Breast epithelium (tissue), 3 donors: Measurements from ENCODE around the gene PNKP.

Experiments
- POLR2A ChIP-seq: fragments of 450-650 bp; IDR thresholded peaks from one replicate; pipeline ENCODE4 v1.6.1; 2016; ENCODE audit warnings: antibody characterized with exemption, mild to moderate bottlenecking, moderate library complexity
- POLR2AphosphoS5 ChIP-seq, 3 donors: sonication (generic); formaldehyde crosslinking; IDR thresholded peaks; one replicate each; pipeline ENCODE4 v1.6.1; 2017; ENCODE audit warnings: antibody characterized with exemption in 3 of 3
- TF ChIP-seq, protein P1 (sequence below), 3 donors: fragments of 450-650 bp; IDR thresholded peaks; one replicate each; pipeline ENCODE4 v1.5.1; 2016 to 2017; ENCODE audit warnings: antibody characterized with exemption in 3 of 3, mild to moderate bottlenecking in 3 of 3, moderate library complexity in 3 of 3

DNA sequence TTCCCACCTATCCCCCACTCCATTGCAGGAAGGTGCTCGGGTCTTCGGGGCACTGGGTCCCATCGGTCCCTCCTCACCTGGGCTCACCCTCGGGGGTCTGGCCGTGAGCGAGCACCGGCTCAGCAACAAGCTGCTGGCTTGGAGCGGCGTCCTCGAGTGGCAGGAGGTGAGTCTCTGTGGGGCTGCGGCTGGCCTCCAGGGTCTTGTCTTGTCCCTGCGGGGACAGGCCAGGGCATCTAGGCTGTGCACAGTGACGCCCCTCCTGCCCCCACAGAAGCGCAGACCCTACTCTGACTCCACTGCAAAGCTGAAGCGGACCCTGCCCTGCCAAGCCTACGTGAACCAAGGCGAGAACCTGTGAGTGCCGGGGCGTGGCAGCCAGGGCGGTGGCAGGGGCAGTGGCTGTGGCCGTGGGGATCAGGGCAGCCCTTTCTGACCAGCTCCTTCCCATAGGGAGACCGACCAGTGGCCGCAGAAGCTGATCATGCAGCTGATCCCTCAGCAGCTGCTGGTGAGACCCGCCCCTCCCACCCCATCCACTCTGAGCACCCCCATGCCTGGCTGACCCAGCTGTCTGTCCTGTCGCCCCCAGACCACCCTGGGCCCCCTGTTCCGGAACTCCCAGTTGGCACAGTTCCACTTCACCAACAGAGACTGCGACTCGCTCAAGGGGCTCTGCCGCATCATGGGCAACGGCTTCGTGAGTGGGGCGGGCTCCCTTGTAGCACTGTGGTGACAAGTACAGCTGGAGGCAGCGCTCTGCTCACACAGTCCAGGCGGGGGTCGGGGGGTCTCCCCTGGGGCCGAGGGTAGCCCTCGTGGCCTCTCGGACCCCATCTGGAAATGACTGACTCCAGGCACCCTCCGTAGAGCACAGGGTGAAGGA is 12.8 kb downstream of the PNKP start:
- TF ChIP-seq POLR2A (no peak), POLR2AphosphoS5 (IDR thresholded peaks at IDR 0.05) (no peak)
- TF ChIP-seq, protein P1, sequence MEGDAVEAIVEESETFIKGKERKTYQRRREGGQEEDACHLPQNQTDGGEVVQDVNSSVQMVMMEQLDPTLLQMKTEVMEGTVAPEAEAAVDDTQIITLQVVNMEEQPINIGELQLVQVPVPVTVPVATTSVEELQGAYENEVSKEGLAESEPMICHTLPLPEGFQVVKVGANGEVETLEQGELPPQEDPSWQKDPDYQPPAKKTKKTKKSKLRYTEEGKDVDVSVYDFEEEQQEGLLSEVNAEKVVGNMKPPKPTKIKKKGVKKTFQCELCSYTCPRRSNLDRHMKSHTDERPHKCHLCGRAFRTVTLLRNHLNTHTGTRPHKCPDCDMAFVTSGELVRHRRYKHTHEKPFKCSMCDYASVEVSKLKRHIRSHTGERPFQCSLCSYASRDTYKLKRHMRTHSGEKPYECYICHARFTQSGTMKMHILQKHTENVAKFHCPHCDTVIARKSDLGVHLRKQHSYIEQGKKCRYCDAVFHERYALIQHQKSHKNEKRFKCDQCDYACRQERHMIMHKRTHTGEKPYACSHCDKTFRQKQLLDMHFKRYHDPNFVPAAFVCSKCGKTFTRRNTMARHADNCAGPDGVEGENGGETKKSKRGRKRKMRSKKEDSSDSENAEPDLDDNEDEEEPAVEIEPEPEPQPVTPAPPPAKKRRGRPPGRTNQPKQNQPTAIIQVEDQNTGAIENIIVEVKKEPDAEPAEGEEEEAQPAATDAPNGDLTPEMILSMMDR (IDR thresholded peaks at IDR 0.05), result no peak
